Fibroblast of lung (primary cell): ENCODE results near the gene SEMA6A. TPM values are rescaled to one million over a fixed set of nuclear protein-coding genes. Genes with fewer than 3 reads are reported as not detected.

Experiments used
- DNase-seq, 2 donors: peaks; one replicate each; pipeline versions ENCODE4 v3.0.0 to v3.0.0-alpha.2; 2010; ENCODE audit warnings: low read depth in 2 of 2
- H2AFZ ChIP-seq: 2 replicates; pipeline ENCODE4 v1.5.1; 2012; ENCODE audit warnings: low read length, control low read depth, inconsistent platforms
- H3K27ac ChIP-seq: 2 replicates; pipeline ENCODE4 v1.5.1; 2011; ENCODE audit warnings: low read length, control low read depth; ENCODE audit not compliant: insufficient read depth
- H3K27me3 ChIP-seq: 2 replicates; pipeline ENCODE4 v1.5.1; 2011; ENCODE audit warnings: mild to moderate bottlenecking, low read length; ENCODE audit not compliant: control insufficient read depth, insufficient read depth
- H3K36me3 ChIP-seq: 2 replicates; pipeline ENCODE4 v1.5.1; 2011; ENCODE audit warnings: low read length; ENCODE audit not compliant: control insufficient read depth, insufficient read depth
- H3K4me1 ChIP-seq: 2 replicates; pipeline ENCODE4 v1.5.1; 2011; ENCODE audit warnings: low read length; ENCODE audit not compliant: control insufficient read depth, insufficient read depth; ENCODE audit errors: extremely low read depth
- H3K4me2 ChIP-seq: 2 replicates; pipeline ENCODE4 v1.5.1; 2011; ENCODE audit warnings: low read length, control low read depth; ENCODE audit not compliant: insufficient read depth; ENCODE audit errors: extremely low read depth
- H3K4me3 ChIP-seq, 4 experiments: fragments of 200-600 bp in 1 of 4; sonication (generic) in 1 of 4; replicated peaks in 1 of 4; 2 replicates each; pipeline ENCODE4 v1.5.1; 2011 to 2016; ENCODE audit warnings: low read length in 4 of 4, low read depth in 3 of 4, mild to moderate bottlenecking in 3 of 4, control low read depth in 2 of 4, inconsistent platforms in 1 of 4, mixed read lengths in 1 of 4; ENCODE audit not compliant: insufficient read depth in 1 of 4; ENCODE audit errors: control extremely low read depth in 1 of 4
- H3K79me2 ChIP-seq: 2 replicates; pipeline ENCODE4 v1.5.1; 2012; ENCODE audit warnings: mild to moderate bottlenecking, low read length, inconsistent platforms; ENCODE audit not compliant: control insufficient read depth, insufficient read depth
- H3K9ac ChIP-seq: 2 replicates; pipeline ENCODE4 v1.5.1; 2011; ENCODE audit warnings: mild to moderate bottlenecking, low read length, control low read depth; ENCODE audit not compliant: insufficient read depth
- H3K9me3 ChIP-seq: 2 replicates; pipeline ENCODE4 v1.5.1; 2012; ENCODE audit warnings: low read depth, low read length; ENCODE audit not compliant: control insufficient read depth, insufficient read depth
- H4K20me1 ChIP-seq: 2 replicates; pipeline ENCODE4 v1.5.1; 2011; ENCODE audit warnings: low read length; ENCODE audit not compliant: control insufficient read depth, insufficient read depth; ENCODE audit errors: extremely low read depth
- CTCF ChIP-seq, 2 donors: IDR thresholded peaks in 1 of 2; conservative IDR thresholded peaks in 1 of 2; 1 replicate in 1 of 2; 2 replicates in 1 of 2; pipeline ENCODE4 v1.5.1; 2011 to 2012; ENCODE audit warnings: low read length in 2 of 2, control low read depth in 1 of 2, inconsistent platforms in 1 of 2, low read depth in 1 of 2, mild to moderate bottlenecking in 1 of 2
- EZH2 ChIP-seq: IDR thresholded peaks from 2 replicates; pipeline ENCODE4 v1.5.1; 2012; ENCODE audit warnings: low read length, control low read depth, mild to moderate bottlenecking; ENCODE audit errors: missing control alignments
- polyA plus RNA-seq, 2 donors: library from polyadenylated mRNA; depleted of rRNA in 1 of 2; stranded (reverse) in 1 of 2; unstranded in 1 of 2; fragments of >200 nt; gene quantifications; 2 replicates each; pipeline ENCODE4 v1.2.1, GENCODE V29; 2011 to 2012; ENCODE audit warnings: missing spikeins in 1 of 2
- total RNA-seq: library from RNA; depleted of rRNA; stranded (reverse); fragments of >200 nt; gene quantifications from 2 replicates; pipeline ENCODE4 v1.2.1, GENCODE V29; 2014

Gene SEMA6A
- total and polyA plus RNA-seq, 2 donors (not counting 1 experiment from before 2014, with no cell fraction given) = 0.17 to 0.22 TPM

GRCh38 chr5:116569999-116570398, 4.6 kb downstream of the SEMA6A start:
- no peak overlapping the region for H2AFZ ChIP-seq
- no peak for TF ChIP-seq CTCF (conservative IDR thresholded peaks at IDR 0.05 in 1 of 2, IDR thresholded peaks at IDR 0.05 in 1 of 2; ENCODE audit: low read depth in 1 of 2, low read length in 2 of 2)
- no peak for TF ChIP-seq EZH2
- no peak overlapping the region for H3K4me3 ChIP-seq
- H4K20me1 ChIP-seq = no peaks in the 10 kb centered on the region
- H3K79me2 ChIP-seq = no peaks in the 10 kb centered on the region
- no peak for DNase-seq
- H3K9me3 ChIP-seq = no peaks in the 10 kb centered on the region
- H3K27me3 ChIP-seq = peaks cover 28% of the 10 kb centered on the region
- H3K36me3 ChIP-seq = no peaks in the 10 kb centered on the region
- no peak overlapping the region for H3K9ac ChIP-seq
- H3K4me2 ChIP-seq = no peak overlapping the region
- H3K27ac ChIP-seq = no peak overlapping the region
- H3K4me1 ChIP-seq = peaks cover 2% of the 10 kb centered on the region

DNA sequence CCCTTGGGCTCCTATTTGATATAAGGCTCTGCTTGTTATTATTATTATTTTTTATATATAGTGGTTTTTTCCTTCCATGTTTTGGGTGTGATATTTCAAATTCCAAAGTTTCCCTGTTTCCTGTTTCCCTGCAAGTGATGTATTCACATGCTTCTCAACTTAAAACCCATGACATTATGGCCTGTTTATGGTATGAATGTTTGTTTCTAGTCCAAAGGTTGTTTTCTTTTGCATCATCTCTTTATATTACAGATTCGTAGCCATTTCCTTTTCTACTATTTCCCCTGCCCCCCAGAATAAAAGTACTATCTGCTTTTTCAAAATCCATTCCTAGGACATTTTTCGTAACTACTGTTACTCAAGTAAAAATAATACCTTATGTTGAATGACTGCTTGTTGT, 7.5 kb downstream of the SEMA6A start:
- Histone ChIP-seq H3K79me2 (no peaks in the 10 kb centered on the region), H3K27ac (no peak overlapping the region)
- TF ChIP-seq CTCF (conservative IDR thresholded peaks at IDR 0.05 in 1 of 2, IDR thresholded peaks at IDR 0.05 in 1 of 2; ENCODE audit: low read depth in 1 of 2, low read length in 2 of 2) (no peak), EZH2 (no peak)

GRCh38 chr5:116566251-116566650, 8.4 kb downstream of the SEMA6A start:
- peaks cover 3% of the 10 kb centered on the region for H3K27me3 ChIP-seq
- H2AFZ ChIP-seq = no peak overlapping the region
- no peak for DNase-seq
- no peak overlapping the region for H3K4me2 ChIP-seq
- H3K36me3 ChIP-seq = no peaks in the 10 kb centered on the region
- no peaks in the 10 kb centered on the region for H3K79me2 ChIP-seq
- no peak overlapping the region for H3K4me3 ChIP-seq
- H3K9me3 ChIP-seq = no peaks in the 10 kb centered on the region
- no peak overlapping the region for H3K9ac ChIP-seq
- H3K4me1 ChIP-seq = no peaks in the 10 kb centered on the region
- TF ChIP-seq EZH2 (no peak), CTCF (conservative IDR thresholded peaks at IDR 0.05 in 1 of 2, IDR thresholded peaks at IDR 0.05 in 1 of 2; ENCODE audit: low read depth in 1 of 2, low read length in 2 of 2) (no peak)
- H3K27ac ChIP-seq = no peak overlapping the region
- no peaks in the 10 kb centered on the region for H4K20me1 ChIP-seq

More for the DNA sequence above, 7.5 kb downstream of the SEMA6A start:
- Histone ChIP-seq H3K36me3 (no peaks in the 10 kb centered on the region), H4K20me1 (no peaks in the 10 kb centered on the region), H3K9ac (no peak overlapping the region), H3K27me3 (peaks cover 11% of the 10 kb centered on the region), H3K4me2 (no peak overlapping the region), H2AFZ (no peak overlapping the region), H3K4me3 (no peak overlapping the region), H3K9me3 (no peaks in the 10 kb centered on the region), H3K4me1 (no peaks in the 10 kb centered on the region)
- no peak for DNase-seq
